HG03565 (cell line): ENCODE measurements around the gene ABCF2.

ENCODE experiments used
- ATAC-seq: cut with Tn5 transposase; IDR thresholded peaks from one replicate; pipeline ENCODE4 v1.9.1; 2021; ENCODE audit warnings: mild to moderate bottlenecking, moderate library complexity; ENCODE audit not compliant: unreplicated experiment

Gene ABCF2

GRCh38 chr7:151242159-151243044 is 15.4 kb upstream of the ABCF2 start:
- ATAC-seq, result no peak

GRCh38 chr7:151241755-151242096 is 14.7 kb upstream of the ABCF2 start:
- no peak for ATAC-seq

GRCh38 chr7:151240942-151241754 is 14.1 kb upstream of the ABCF2 start:
- no peak for ATAC-seq

- no peak for ATAC-seq
Measured at GRCh38 chr7:151240536-151240935, 13.5 kb upstream of the ABCF2 start.

GRCh38 chr7:151239837-151240459 is 12.9 kb upstream of the ABCF2 start:
- ATAC-seq, result no peak

GRCh38 chr7:151238924-151239836 is 12.2 kb upstream of the ABCF2 start:
- no peak for ATAC-seq

- ATAC-seq, result no peak
Measured at GRCh38 chr7:151238190-151238810, 11.3 kb upstream of the ABCF2 start.

GRCh38 chr7:151237244-151238189 is 10.5 kb upstream of the ABCF2 start:
- no peak for ATAC-seq

GRCh38 chr7:151236406-151236805 is 9.4 kb upstream of the ABCF2 start:
- no peak for ATAC-seq

- ATAC-seq, result no peak
Measured at GRCh38 chr7:151235091-151235787, 8.2 kb upstream of the ABCF2 start.

GRCh38 chr7:151233804-151234203 is 6.8 kb upstream of the ABCF2 start:
- ATAC-seq, result no peak

- ATAC-seq, result no peak
Measured at GRCh38 chr7:151232917-151233701, 6.1 kb upstream of the ABCF2 start.

GRCh38 chr7:151232091-151232916 is 5.3 kb upstream of the ABCF2 start, which contains the start of gene CHPF2:
Gene CHPF2 (plus strand): TSS chr7:151232483. CDS start chr7:151234012, 1,529 bp downstream.
- ATAC-seq, result peak; percentile 95

- no peak for ATAC-seq
Measured at GRCh38 chr7:151231080-151231479, 4.1 kb upstream of the ABCF2 start.

- no peak for ATAC-seq
Measured at GRCh38 chr7:151229249-151229648, 2.2 kb upstream of the ABCF2 start.

GRCh38 chr7:151228024-151228866 is 1.2 kb upstream of the ABCF2 start:
- ATAC-seq, result no peak
